Measurements from ENCODE around the gene MUC5B. TPM values are rescaled to one million over a fixed set of nuclear protein-coding genes. Genes with fewer than 3 reads are reported as not detected.
A peak's percentile ranks its signal among the peaks of the same experiment; 100 is the strongest.
"Not testable (repeated sequence)": the region's sequence is repeated elsewhere in the genome, so short reads cannot be mapped to it uniquely, and the experiment has no call there.

The MUC5B gene
- total RNA-seq, 2 experiments from 2014 or later, result not detected

- no peaks in the 10 kb centered on the region for H3K9me3 Mint-ChIP-seq
- ChIA-PET CTCF (no interaction called here), POLR2A (no interaction called here)
- no peak overlapping the region for H3K27ac ChIP-seq (ENCODE audit: low read depth in 1 of 2, low read length in 2 of 2)
- no peaks in the 10 kb centered on the region for H3K27me3 ChIP-seq (ENCODE audit: control insufficient read depth in 1 of 2, insufficient read depth in 2 of 2, low read length in 2 of 2)
- DNase-seq, result no peak
- H3K4me3 ChIP-seq (ENCODE audit: low read length), result no peak overlapping the region
- intact Hi-C loops (cut with DNase I, micrococcal nuclease), result no loop called here
- H3K27ac Mint-ChIP-seq, result no peak overlapping the region
- H3K27me3 Mint-ChIP-seq, result no peaks in the 10 kb centered on the region
- no peaks in the 10 kb centered on the region for H3K36me3 Mint-ChIP-seq (ENCODE audit: low read depth)
- peaks cover 9% of the 10 kb centered on the region for H3K4me1 ChIP-seq (ENCODE audit: insufficient read depth, low read length)
- ATAC-seq (ENCODE audit: poor library complexity), result no peak
- peaks cover 0 to 10% of the 10 kb centered on the region in 2 experiments for H3K9me3 ChIP-seq (ENCODE audit: control insufficient read depth in 1 of 2, insufficient read depth in 1 of 2, low read length in 2 of 2)
- H3K4me3 Mint-ChIP-seq, result no peak overlapping the region
- no peaks in the 10 kb centered on the region for H3K36me3 ChIP-seq (ENCODE audit: insufficient read depth, low read length)
- TF ChIP-seq, protein P1, sequence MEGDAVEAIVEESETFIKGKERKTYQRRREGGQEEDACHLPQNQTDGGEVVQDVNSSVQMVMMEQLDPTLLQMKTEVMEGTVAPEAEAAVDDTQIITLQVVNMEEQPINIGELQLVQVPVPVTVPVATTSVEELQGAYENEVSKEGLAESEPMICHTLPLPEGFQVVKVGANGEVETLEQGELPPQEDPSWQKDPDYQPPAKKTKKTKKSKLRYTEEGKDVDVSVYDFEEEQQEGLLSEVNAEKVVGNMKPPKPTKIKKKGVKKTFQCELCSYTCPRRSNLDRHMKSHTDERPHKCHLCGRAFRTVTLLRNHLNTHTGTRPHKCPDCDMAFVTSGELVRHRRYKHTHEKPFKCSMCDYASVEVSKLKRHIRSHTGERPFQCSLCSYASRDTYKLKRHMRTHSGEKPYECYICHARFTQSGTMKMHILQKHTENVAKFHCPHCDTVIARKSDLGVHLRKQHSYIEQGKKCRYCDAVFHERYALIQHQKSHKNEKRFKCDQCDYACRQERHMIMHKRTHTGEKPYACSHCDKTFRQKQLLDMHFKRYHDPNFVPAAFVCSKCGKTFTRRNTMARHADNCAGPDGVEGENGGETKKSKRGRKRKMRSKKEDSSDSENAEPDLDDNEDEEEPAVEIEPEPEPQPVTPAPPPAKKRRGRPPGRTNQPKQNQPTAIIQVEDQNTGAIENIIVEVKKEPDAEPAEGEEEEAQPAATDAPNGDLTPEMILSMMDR (IDR thresholded peaks at IDR 0.05), result no peak
- H3K4me1 Mint-ChIP-seq (ENCODE audit: low read depth), result no peaks in the 10 kb centered on the region
Measured at GRCh38 chr11:1180947-1181391, 41.9 kb upstream of the MUC5B start.

DNA sequence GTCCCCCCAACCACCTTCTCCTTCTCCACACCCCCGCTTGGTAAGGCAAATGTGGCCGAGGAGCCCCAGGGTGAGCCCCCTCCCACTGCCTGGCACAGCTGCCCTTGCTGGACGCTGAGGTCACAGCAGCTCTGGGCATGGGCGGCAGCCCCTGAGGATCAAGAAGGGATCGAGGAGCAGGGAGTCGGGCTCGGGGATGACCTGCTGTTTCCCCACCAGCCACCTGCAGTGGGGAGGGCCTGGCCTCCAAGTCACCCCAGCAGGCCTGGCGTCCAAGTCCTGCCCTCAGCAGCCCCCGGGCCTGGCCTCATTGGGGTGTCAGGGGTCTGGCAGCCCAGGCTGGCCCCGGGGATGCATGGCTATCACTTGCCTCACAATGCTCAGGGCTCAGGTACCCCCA lies 41.4 kb upstream of the MUC5B start:
- H3K36me3 Mint-ChIP-seq (ENCODE audit: low read depth), result no peaks in the 10 kb centered on the region
- Histone ChIP-seq H3K9me3 (ENCODE audit: control insufficient read depth in 1 of 2, insufficient read depth in 1 of 2, low read length in 2 of 2) (peaks cover 0 to 5% of the 10 kb centered on the region in 2 experiments), H3K4me1 (ENCODE audit: insufficient read depth, low read length) (peaks cover 9% of the 10 kb centered on the region), H3K27me3 (ENCODE audit: control insufficient read depth in 1 of 2, insufficient read depth in 2 of 2, low read length in 2 of 2) (peaks cover 0 to 2% of the 10 kb centered on the region in 2 experiments), H3K36me3 (ENCODE audit: insufficient read depth, low read length) (no peaks in the 10 kb centered on the region), H3K27ac (ENCODE audit: low read depth in 1 of 2, low read length in 2 of 2) (no peak overlapping the region), H3K4me3 (ENCODE audit: low read length) (no peak overlapping the region)
- DNase-seq (no peak), ATAC-seq (ENCODE audit: poor library complexity) (no peak)
- ChIA-PET POLR2A (no interaction called here), CTCF (no interaction called here)
- no peaks in the 10 kb centered on the region for H3K27me3 Mint-ChIP-seq
- no peak overlapping the region for H3K27ac Mint-ChIP-seq
- H3K9me3 Mint-ChIP-seq, result no peaks in the 10 kb centered on the region
- intact Hi-C loops (cut with DNase I, micrococcal nuclease), result no loop called here
- H3K4me3 Mint-ChIP-seq, result no peak overlapping the region
- TF ChIP-seq, protein P1 (IDR thresholded peaks at IDR 0.05), result no peak
- H3K4me1 Mint-ChIP-seq (ENCODE audit: low read depth), result no peaks in the 10 kb centered on the region

- POLR2A ChIA-PET, result no interaction called here
- H3K27ac Mint-ChIP-seq, result no peak overlapping the region
- Histone ChIP-seq H3K27ac (ENCODE audit: low read depth in 1 of 2, low read length in 2 of 2) (no peak overlapping the region), H3K4me3 (ENCODE audit: low read length) (no peak overlapping the region), H3K36me3 (ENCODE audit: insufficient read depth, low read length) (no peaks in the 10 kb centered on the region), H3K27me3 (ENCODE audit: control insufficient read depth in 1 of 2, insufficient read depth in 2 of 2, low read length in 2 of 2) (peaks cover 0 to 2% of the 10 kb centered on the region in 2 experiments), H3K4me1 (ENCODE audit: insufficient read depth, low read length) (peaks cover 9% of the 10 kb centered on the region), H3K9me3 (ENCODE audit: control insufficient read depth in 1 of 2, insufficient read depth in 1 of 2, low read length in 2 of 2) (peaks cover 0 to under 1% of the 10 kb centered on the region in 2 experiments)
- CTCF ChIA-PET, result no interaction called here
- TF ChIP-seq, protein P1 (IDR thresholded peaks at IDR 0.05), result no peak
- H3K9me3 Mint-ChIP-seq, result no peaks in the 10 kb centered on the region
- peak in 3 of 14 experiments; percentile 23 to 47 (median 36) for DNase-seq
- no peaks in the 10 kb centered on the region for H3K36me3 Mint-ChIP-seq (ENCODE audit: low read depth)
- no peak overlapping the region for H3K4me3 Mint-ChIP-seq
- intact Hi-C loops (cut with DNase I, micrococcal nuclease), result no loop called here
- ATAC-seq (ENCODE audit: poor library complexity), result no peak
- no peaks in the 10 kb centered on the region for H3K4me1 Mint-ChIP-seq (ENCODE audit: low read depth)
- no peaks in the 10 kb centered on the region for H3K27me3 Mint-ChIP-seq
Measured at GRCh38 chr11:1181853-1182535, 40.9 kb upstream of the MUC5B start.

DNA sequence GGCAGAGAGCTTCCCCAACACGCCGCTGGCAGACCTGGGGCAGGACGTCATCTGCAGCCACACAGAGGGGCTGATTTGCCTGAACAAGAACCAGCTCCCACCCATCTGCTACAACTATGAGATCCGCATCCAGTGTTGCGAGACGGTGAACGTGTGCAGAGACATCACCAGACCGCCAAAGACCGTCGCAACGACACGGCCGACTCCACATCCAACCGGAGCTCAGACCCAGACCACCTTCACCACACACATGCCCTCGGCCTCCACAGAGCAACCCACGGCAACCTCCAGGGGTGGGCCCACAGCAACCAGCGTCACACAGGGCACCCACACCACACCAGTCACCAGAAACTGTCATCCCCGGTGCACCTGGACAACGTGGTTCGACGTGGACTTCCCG lies 38.7 kb upstream of the MUC5B start:
- intact Hi-C loops (cut with DNase I, micrococcal nuclease); ATAC-seq (ENCODE audit: poor library complexity); H3K36me3 ChIP-seq (ENCODE audit: insufficient read depth, low read length); CTCF ChIA-PET; H3K4me3 ChIP-seq (ENCODE audit: low read length); H3K27me3 ChIP-seq (ENCODE audit: control insufficient read depth in 1 of 2, insufficient read depth in 2 of 2, low read length in 2 of 2); H3K27ac ChIP-seq (ENCODE audit: low read depth in 1 of 2, low read length in 2 of 2); H3K4me1 ChIP-seq (ENCODE audit: insufficient read depth, low read length); H3K9me3 ChIP-seq (ENCODE audit: control insufficient read depth in 1 of 2, insufficient read depth in 1 of 2, low read length in 2 of 2); H3K4me1 Mint-ChIP-seq (ENCODE audit: low read depth); H3K36me3 Mint-ChIP-seq (ENCODE audit: low read depth); H3K27ac Mint-ChIP-seq; DNase-seq; H3K27me3 Mint-ChIP-seq; H3K9me3 Mint-ChIP-seq; POLR2A ChIA-PET; H3K4me3 Mint-ChIP-seq: not testable (repeated sequence)

- POLR2A ChIA-PET; H3K27me3 Mint-ChIP-seq; H3K27ac ChIP-seq (ENCODE audit: low read depth in 1 of 2, low read length in 2 of 2); H3K9me3 ChIP-seq (ENCODE audit: control insufficient read depth in 1 of 2, insufficient read depth in 1 of 2, low read length in 2 of 2); H3K4me1 ChIP-seq (ENCODE audit: insufficient read depth, low read length); H3K4me1 Mint-ChIP-seq (ENCODE audit: low read depth); DNase-seq; CTCF ChIA-PET; H3K36me3 Mint-ChIP-seq (ENCODE audit: low read depth); H3K27me3 ChIP-seq (ENCODE audit: control insufficient read depth in 1 of 2, insufficient read depth in 2 of 2, low read length in 2 of 2); H3K27ac Mint-ChIP-seq; intact Hi-C loops (cut with DNase I, micrococcal nuclease); H3K36me3 ChIP-seq (ENCODE audit: insufficient read depth, low read length); H3K4me3 Mint-ChIP-seq; H3K4me3 ChIP-seq (ENCODE audit: low read length); ATAC-seq (ENCODE audit: poor library complexity); H3K9me3 Mint-ChIP-seq: not testable (repeated sequence)
Measured at GRCh38 chr11:1188451-1189130, 34.3 kb upstream of the MUC5B start.

Measured in CD4-positive, alpha-beta T cell (primary cell).